Naive B cell (primary cell): Measurements from ENCODE around the gene MGARP. TPM values are rescaled to one million over a fixed set of nuclear protein-coding genes. Genes with fewer than 3 reads are reported as not detected.
A peak's percentile ranks its signal among the peaks of the same experiment; 100 is the strongest.

Source experiments
- ATAC-seq, 2 donors: fragments of 150-1000 bp; cut with Tn5 transposase; 2 replicates each; pipeline ENCODE4 v1.10.0; 2021; ENCODE audit warnings: low read depth in 2 of 2, mild to moderate bottlenecking in 2 of 2, moderate library complexity in 2 of 2
- DNase-seq: peaks from one replicate; pipeline ENCODE4 v3.0.0; 2022
- H3K27ac Mint-ChIP-seq, 6 donors: one replicate each; pipeline ENCODE4 v1.8.0; 2020 to 2022; ENCODE audit warnings: mild to moderate bottlenecking in 6 of 6, mixed read lengths in 6 of 6, moderate library complexity in 5 of 6, inconsistent platforms in 2 of 6
- H3K27me3 Mint-ChIP-seq, 3 donors: one replicate each; pipeline ENCODE4 v1.8.0; 2021 to 2022; ENCODE audit warnings: mixed read lengths in 3 of 3, mild to moderate bottlenecking in 1 of 3
- H3K36me3 Mint-ChIP-seq, 2 donors: one replicate each; pipeline ENCODE4 v1.8.0; 2020 to 2022; ENCODE audit warnings: mixed read lengths in 2 of 2, inconsistent platforms in 1 of 2, mild to moderate bottlenecking in 1 of 2
- H3K4me1 Mint-ChIP-seq, 3 donors: one replicate each; pipeline ENCODE4 v1.8.0; 2020 to 2022; ENCODE audit warnings: mixed read lengths in 3 of 3, inconsistent platforms in 1 of 3, mild to moderate bottlenecking in 1 of 3, moderate library complexity in 1 of 3
- H3K4me3 Mint-ChIP-seq, 8 donors: one replicate each; pipeline ENCODE4 v1.8.0; 2020 to 2022; ENCODE audit warnings: mild to moderate bottlenecking in 8 of 8, mixed read lengths in 8 of 8, moderate library complexity in 8 of 8, inconsistent platforms in 2 of 8
- H3K9me3 Mint-ChIP-seq, 7 donors: one replicate each; pipeline ENCODE4 v1.8.0; 2020 to 2022; ENCODE audit warnings: mixed read lengths in 7 of 7, mild to moderate bottlenecking in 5 of 7, inconsistent platforms in 2 of 7, moderate library complexity in 1 of 7
- polyA plus RNA-seq, 6 donors: library from polyadenylated mRNA; unstranded; fragments of 300-500 nt; fragmentation: Illumina TruSeq; gene quantifications; one replicate each; pipeline ENCODE4 v1.2.3, GENCODE V29; 2021; ENCODE audit warnings: low read depth in 6 of 6

MGARP gene
- polyA plus RNA-seq, 6 donors from 2014 or later, result 0.24 to 1.0 (median 0.55) TPM

DNA sequence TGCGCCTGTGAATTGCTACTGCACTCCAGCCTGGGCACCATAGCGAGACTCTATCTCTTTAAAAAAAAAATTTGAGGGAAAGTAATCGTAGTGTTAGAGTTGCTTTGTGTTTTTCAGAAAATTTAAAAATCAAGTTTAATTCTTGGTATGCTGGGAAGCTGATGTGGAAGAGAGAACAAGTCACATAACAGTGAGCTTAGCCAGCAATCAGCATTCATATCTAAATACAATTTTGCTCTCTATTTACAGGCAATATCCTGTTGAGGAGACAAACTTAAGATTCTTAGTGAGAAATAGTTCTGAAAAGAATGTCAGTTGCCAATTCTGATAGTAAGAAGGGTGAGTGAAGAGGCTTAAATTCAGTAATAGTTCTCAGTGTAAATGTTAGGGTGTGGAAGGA is 31.9 kb upstream of the MGARP start:
- peak overlapping the region in 4 of 8 donors; percentile 30 to 85 (median 53) for H3K4me3 Mint-ChIP-seq
- H3K27ac Mint-ChIP-seq, result peak overlapping the region in 5 of 6 donors; percentile 74 to 94 (median 86)
- H3K27me3 Mint-ChIP-seq, result no peaks in the 10 kb centered on the region
- H3K36me3 Mint-ChIP-seq, result no peaks in the 10 kb centered on the region
- DNase-seq, result no peak
- no peak for ATAC-seq
- H3K9me3 Mint-ChIP-seq, result peaks cover 0 to 2% (median 0%) of the 10 kb centered on the region in 7 donors
- H3K4me1 Mint-ChIP-seq, result peaks cover 55 to 86% (median 78%) of the 10 kb centered on the region in 3 donors

DNA sequence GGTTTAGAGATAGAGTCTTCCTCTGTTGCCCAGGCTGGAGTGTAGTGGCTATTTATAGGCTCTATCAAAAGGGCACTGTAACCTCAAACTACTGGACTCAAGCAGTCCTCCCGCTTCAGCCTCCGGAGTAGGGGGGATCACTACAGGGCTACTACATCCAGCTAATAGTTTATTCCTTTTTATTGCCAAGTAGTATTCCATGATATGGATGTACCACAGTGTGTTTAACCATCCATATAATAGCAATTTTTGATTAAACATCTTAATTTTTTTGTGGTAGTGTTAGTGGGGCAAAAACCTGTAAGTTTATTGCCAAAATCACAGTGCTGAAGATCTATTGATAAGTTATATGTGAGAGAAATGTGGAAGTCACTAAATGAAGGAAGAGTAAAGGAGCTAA is 24.9 kb upstream of the MGARP start:
- H3K27ac Mint-ChIP-seq, result peak overlapping the region in 1 of 6 donors; percentile 66
- H3K9me3 Mint-ChIP-seq, result peaks cover 0 to 2% (median 0%) of the 10 kb centered on the region in 7 donors
- H3K4me1 Mint-ChIP-seq, result peaks cover 40 to 81% (median 59%) of the 10 kb centered on the region in 3 donors
- H3K36me3 Mint-ChIP-seq, result peaks cover 5 to 8% of the 10 kb centered on the region in 2 donors
- ATAC-seq (no peak), DNase-seq (no peak)
- peak overlapping the region in 3 of 8 donors; percentile 29 to 63 (median 62) for H3K4me3 Mint-ChIP-seq
- H3K27me3 Mint-ChIP-seq, result no peaks in the 10 kb centered on the region

DNA sequence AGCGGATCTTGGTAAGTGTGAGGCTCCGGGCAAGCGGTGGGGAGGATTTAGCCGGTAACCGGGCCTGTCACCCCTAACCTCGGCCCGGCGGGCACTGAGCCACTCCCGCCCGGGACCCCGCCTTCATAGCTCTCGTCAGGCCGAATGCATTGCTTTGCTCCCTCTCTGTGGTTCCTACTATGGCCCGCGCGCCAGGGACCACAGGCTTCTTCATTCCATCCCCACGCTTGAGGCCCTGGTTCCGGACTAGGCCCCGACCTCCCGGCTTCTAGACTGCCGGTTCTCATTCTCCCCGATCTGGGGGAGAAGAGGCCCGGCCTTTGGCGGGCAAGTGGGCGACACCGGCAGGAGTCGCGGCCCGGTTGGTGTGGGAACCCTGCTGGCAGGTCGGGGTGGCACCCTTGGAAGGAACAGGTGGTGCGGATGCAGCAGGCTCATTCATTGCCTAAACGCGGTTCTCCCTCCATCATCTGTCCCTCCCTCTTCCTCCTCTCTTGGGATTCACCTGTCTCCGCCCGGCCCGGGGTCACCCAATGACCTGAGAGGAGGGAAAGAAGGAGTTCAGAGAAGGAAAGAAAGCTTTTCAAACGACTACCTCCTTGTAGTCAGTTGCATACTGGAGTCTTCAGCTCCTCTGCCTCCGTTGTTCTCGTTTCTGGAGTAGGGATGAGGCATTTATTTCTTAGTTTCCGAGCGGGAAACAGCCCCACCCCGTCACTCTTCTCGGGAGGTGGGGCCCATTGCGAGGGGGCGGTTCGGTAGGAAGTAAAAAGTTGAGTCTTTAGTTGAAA is 22.0 kb upstream of the MGARP start, which contains the start of gene NDUFC1:
NDUFC1 (minus strand) TSS at position 657 of the 791 bp plus-strand sequence. CDS start 6,679 bp downstream, outside the sequence.
- peak within 1 kb of the TSS; percentile 98 to 100 (median 100) for H3K27ac Mint-ChIP-seq
- DNase-seq (peak; percentile 74), ATAC-seq (peak; percentile 60 to 62)
- H3K36me3 Mint-ChIP-seq, result peaks cover 5 to 8% of the 10 kb centered on the region in 2 donors
- peaks cover 35 to 59% (median 42%) of the 10 kb centered on the region in 3 donors for H3K4me1 Mint-ChIP-seq
- no peaks in the 10 kb centered on the region for H3K27me3 Mint-ChIP-seq
- H3K9me3 Mint-ChIP-seq, result peaks cover 0 to 2% (median 0%) of the 10 kb centered on the region in 7 donors
- peak within 1 kb of the TSS; percentile 92 to 100 (median 99) for H3K4me3 Mint-ChIP-seq

DNA sequence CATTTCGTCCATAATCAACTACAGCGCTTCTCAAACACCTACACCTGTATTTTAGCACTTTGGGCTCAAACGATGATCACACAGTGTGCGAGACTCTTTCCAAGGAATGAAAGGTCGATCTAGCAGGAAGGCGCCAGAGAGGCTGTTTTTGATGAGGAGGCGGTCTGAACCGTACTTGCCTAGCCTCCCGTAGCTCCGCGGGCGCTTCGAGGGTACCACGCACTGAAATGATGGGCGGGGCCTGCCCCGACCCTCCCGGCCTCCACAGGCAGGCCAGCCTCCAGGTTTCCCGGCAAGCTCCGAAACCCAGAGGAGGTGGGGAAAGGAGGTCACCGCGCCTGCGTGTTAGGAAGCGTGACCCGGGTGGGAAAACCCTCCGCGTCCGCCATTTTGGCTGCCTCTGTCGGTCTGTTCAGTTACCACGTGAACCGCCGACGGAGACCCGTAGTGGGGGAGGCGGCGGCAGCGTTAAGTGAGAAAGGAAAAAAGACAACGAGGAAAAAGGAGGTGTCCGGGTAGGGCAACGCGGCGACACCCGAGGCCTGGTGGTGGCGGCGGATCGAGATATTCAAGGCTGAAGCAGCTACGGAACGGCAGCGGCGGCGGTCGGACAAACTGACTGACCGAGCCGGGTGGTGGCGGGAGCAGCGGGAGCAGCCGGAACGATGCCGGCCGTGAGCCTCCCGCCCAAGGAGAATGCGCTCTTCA is 21.2 kb upstream of the MGARP start, which contains the start of gene NAA15:
NAA15 (plus strand) TSS at position 393 of the 708 bp plus-strand sequence; CDS start at position 666, 273 bp downstream.
- Mint-ChIP-seq H3K36me3 (peaks cover 5 to 8% of the 10 kb centered on the region in 2 donors), H3K27me3 (no peaks in the 10 kb centered on the region), H3K4me1 (peaks cover 27 to 51% (median 35%) of the 10 kb centered on the region in 3 donors), H3K4me3 (peak within 1 kb of the TSS; percentile 92 to 100 (median 99)), H3K27ac (peak within 1 kb of the TSS; percentile 98 to 100 (median 100)), H3K9me3 (peaks cover 0 to 2% (median 0%) of the 10 kb centered on the region in 7 donors)
- ATAC-seq (peak; percentile 79 to 81), DNase-seq (peak; percentile 98)

DNA sequence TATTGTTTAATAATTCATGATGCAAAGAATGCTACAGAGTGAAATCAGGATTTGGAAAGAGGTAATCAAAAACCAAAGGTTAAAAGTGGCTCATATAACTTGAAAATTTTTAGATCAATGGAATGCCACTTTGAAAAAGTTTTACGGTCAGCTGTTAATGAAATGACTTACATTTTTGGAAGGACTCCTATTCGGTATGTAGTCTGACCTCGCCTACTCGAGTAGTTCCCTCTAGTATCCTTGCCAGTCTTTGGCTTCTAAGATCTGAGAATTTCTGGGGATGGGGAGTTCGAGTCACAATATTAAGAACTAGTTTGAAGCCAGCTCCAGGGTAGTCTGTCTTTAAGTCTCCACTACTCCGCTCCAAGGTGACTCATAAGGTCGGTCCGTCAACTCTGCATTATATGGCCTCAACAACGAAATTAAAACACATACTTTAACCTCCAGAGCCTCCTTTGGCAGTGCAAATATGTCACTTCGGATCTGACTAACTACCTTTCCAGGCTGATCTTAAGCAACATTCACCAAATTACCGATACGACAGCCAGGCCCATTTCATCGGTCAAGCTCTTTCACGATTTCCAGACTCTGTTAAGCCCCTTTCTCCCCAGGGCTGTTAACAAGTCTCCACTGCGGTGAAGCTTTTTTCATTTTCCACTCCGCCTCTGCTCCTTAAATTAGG is 20.5 kb upstream of the MGARP start:
- H3K36me3 Mint-ChIP-seq, result peaks cover 5 to 8% of the 10 kb centered on the region in 2 donors
- peak overlapping the region; percentile 98 to 100 (median 100) for H3K27ac Mint-ChIP-seq
- H3K9me3 Mint-ChIP-seq, result peaks cover 0 to 2% (median 0%) of the 10 kb centered on the region in 7 donors
- no peak for DNase-seq
- peak overlapping the region; percentile 92 to 100 (median 99) for H3K4me3 Mint-ChIP-seq
- H3K4me1 Mint-ChIP-seq, result peaks cover 27 to 52% (median 33%) of the 10 kb centered on the region in 3 donors
- ATAC-seq, result peak in 1 of 2 donors; percentile 0
- H3K27me3 Mint-ChIP-seq, result no peaks in the 10 kb centered on the region

DNA sequence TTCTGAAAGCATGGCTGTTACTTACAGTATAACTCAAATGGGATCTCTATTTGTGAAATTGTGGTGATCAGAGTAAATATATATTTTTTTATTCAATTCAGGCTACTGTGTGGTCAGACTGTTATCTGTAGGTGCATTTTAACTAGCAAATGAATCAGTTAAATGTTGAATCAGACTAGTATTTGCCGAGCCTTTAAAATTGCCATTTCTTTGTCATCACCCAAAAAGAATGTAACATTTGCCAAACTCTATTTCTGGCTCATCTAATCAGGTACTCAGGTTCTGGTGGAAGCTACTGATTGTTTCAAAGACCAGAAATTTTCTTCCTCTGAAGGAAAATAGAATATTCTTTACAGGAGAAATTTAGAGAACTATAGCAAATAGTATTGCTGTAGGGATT is 19.5 kb upstream of the MGARP start:
- Mint-ChIP-seq H3K4me3 (peak overlapping the region in 2 of 8 donors; percentile 99 to 100), H3K4me1 (peaks cover 22 to 50% (median 24%) of the 10 kb centered on the region in 3 donors), H3K27me3 (no peaks in the 10 kb centered on the region), H3K9me3 (peaks cover 0 to 2% (median 0%) of the 10 kb centered on the region in 7 donors), H3K27ac (peak overlapping the region in 1 of 6 donors; percentile 100), H3K36me3 (peaks cover 0 to 8% of the 10 kb centered on the region in 2 donors)
- DNase-seq (no peak), ATAC-seq (no peak)

DNA sequence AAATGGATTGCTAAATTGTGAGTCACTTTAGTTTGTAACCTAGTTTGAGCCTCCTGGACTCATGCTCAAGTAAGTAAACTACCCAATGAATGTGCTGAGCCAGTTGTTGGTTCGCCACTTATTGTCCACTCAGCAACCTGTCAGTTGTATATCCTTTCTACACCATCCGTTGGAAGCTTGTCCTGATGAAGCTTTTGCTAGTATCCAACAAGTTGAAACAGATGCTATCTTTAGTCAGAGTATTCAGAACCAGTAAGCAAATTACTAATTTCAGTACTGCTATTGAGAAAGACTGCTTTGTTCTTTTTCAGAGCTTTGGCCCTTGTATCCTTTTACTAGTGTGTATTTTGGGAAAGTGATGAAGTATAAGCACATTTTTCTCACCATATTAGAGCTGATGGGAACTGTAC is 17.0 kb upstream of the MGARP start:
- Mint-ChIP-seq H3K36me3 (peaks cover 0 to 8% of the 10 kb centered on the region in 2 donors), H3K4me3 (peak overlapping the region in 1 of 8 donors; percentile 99), H3K4me1 (peaks cover 16 to 35% (median 17%) of the 10 kb centered on the region in 3 donors), H3K27ac (peak overlapping the region in 1 of 6 donors; percentile 16), H3K9me3 (no peaks in the 10 kb centered on the region), H3K27me3 (no peaks in the 10 kb centered on the region)
- ATAC-seq (no peak), DNase-seq (no peak)

DNA sequence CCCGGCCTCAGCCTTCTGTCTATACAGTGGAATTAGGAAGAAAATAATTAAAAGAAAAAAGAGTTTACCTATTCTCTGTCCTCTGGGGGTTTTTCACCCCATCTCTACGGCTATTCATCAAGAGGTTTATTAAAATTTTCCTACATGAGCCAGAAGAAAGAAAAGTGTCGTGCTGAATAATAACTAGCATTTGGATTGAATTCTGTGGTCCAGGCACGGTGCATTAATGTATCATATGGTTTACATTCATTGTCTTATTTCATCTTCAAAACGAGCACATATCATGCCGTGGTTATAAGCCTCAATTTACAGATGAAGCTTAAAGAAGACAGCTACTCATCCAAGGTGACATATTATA is 15.9 kb upstream of the MGARP start:
- ATAC-seq, result no peak
- Mint-ChIP-seq H3K4me3 (peak overlapping the region; percentile 95 to 100 (median 98)), H3K36me3 (no peaks in the 10 kb centered on the region), H3K9me3 (no peaks in the 10 kb centered on the region), H3K4me1 (peaks cover 10 to 30% (median 11%) of the 10 kb centered on the region in 3 donors), H3K27ac (peak overlapping the region in 5 of 6 donors; percentile 96 to 99 (median 98)), H3K27me3 (no peaks in the 10 kb centered on the region)
- DNase-seq, result no peak

DNA sequence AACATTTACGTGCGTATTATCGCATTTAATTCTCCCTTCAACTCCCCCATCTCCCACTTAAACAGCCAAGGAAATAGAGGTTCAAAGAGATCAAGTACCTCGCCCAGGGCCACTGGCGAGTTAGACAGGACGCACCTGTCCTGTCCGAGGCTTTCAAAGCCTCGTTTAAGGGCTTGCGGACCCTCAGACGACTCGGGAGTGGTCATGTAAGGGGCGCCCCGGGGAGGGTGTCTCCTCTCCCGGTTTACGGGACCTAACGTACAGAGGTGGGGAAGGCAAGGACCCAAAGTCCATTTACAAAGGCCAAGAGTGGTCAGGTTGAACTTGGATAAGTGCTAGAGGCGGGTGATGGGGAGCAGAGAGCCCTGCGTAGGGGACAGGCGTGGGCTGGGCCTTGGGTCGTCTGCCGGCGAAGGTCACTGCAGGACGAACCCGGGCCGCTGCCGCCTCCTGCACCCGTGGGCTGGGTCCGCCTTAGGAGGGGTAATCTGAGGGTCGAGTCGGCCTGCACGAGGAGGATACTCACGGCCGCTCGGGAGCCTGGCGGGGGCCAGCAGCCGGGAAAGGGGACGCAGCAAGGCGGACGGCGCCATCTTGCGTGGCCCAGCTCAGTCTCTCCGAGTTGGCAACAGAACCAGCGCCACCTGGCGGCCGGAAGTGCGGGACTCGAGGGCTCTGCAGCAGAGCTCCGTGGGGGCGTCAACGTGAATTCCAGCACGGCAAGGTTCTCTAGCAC is 15.3 kb upstream of the MGARP start:
- Mint-ChIP-seq H3K27me3 (no peaks in the 10 kb centered on the region), H3K9me3 (no peaks in the 10 kb centered on the region), H3K4me3 (peak overlapping the region; percentile 95 to 100 (median 98)), H3K4me1 (peaks cover 5 to 25% (median 5%) of the 10 kb centered on the region in 3 donors), H3K36me3 (no peaks in the 10 kb centered on the region), H3K27ac (peak overlapping the region; percentile 96 to 99 (median 98))
- peak; percentile 93 for DNase-seq
- ATAC-seq, result peak; percentile 94 to 95

DNA sequence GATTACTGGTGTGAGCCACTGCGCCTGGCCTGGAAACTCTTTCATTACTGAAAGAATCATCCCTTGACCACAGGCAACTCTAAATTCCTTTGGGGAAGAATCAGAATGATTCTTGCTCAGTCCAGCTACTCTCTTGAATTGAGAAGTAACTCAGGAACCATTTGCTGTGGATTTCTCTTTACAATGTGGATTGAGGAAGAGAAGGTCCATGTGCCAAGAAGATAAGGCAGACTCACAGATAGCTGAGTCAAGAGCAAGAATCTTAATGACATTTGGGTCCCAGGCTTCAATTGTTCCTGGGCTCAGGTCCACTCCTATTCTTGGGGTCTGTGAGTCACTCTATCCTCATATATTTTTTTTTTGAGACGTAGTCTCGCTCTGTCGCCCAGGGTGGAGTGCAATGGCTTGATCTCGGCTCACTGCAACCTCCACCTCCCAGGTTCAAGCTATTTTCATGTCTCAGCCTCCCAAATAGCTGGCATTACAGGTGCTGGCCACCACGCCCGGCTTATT is 6.2 kb upstream of the MGARP start:
- Mint-ChIP-seq H3K9me3 (peaks cover 0 to 16% (median 11%) of the 10 kb centered on the region in 7 donors), H3K4me1 (no peaks in the 10 kb centered on the region), H3K4me3 (no peak overlapping the region), H3K27ac (peak overlapping the region in 1 of 6 donors; percentile 47), H3K27me3 (peaks cover 0 to 1% (median under 1%) of the 10 kb centered on the region in 3 donors), H3K36me3 (peaks cover 14 to 15% of the 10 kb centered on the region in 2 donors)
- ATAC-seq (no peak), DNase-seq (no peak)

DNA sequence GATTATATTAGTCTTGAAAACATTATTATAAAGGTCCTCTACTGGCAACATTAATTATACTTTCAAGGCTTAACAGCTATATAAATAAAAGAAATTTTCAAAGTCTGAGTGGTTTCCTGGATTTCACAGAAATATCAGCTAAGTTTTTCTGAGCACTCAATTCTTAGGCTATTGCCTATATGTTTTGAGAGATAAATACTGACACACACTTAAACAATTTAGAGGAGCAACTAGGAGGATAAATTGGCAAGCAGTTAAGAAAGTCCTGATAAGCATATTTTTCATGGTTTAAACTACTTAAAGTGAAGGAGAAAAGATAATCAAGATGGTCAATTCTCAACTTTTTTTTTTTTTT is 2.7 kb upstream of the MGARP start:
- H3K4me1 Mint-ChIP-seq, result peaks cover 13 to 19% (median 16%) of the 10 kb centered on the region in 3 donors
- H3K9me3 Mint-ChIP-seq, result peaks cover 0 to 16% (median 11%) of the 10 kb centered on the region in 7 donors
- no peak for DNase-seq
- peaks cover 22 to 31% (median 31%) of the 10 kb centered on the region in 3 donors for H3K27me3 Mint-ChIP-seq
- ATAC-seq, result no peak
- H3K27ac Mint-ChIP-seq, result no peak overlapping the region
- H3K36me3 Mint-ChIP-seq, result peaks cover 10 to 14% of the 10 kb centered on the region in 2 donors
- H3K4me3 Mint-ChIP-seq, result no peak overlapping the region
